GM10248 (cell line): ENCODE results near the gene IL16.
A peak's percentile ranks its signal among the peaks of the same experiment; 100 is the strongest.

Source experiments
- CTCF ChIA-PET: fragments of 300-600 bp; sonication (Branson Sonifier 250); formaldehyde crosslinking; extraction: SDS; loops from one replicate; lab custom pipeline; 2021; ENCODE audit warnings: antibody characterized with exemption; lab: Yijun Ruan, JAX
- POLR2A ChIA-PET: fragments of 350-650 bp; sonication (Branson Sonifier 250); formaldehyde crosslinking; extraction: SDS; loops from one replicate; lab custom pipeline; 2020; ENCODE audit warnings: antibody characterized with exemption; lab: Yijun Ruan, JAX
- DNase-seq: peaks from one replicate; pipeline ENCODE4 v3.0.0; 2012; ENCODE audit errors: extremely low spot score
- TF ChIP-seq, protein P1 (sequence below): IDR thresholded peaks from 2 replicates; pipeline ENCODE4 v1.5.1; 2012; ENCODE audit warnings: mild to moderate bottlenecking, low read depth; ENCODE audit errors: extremely low read depth, missing control alignments, control extremely low read depth

The IL16 gene

DNA sequence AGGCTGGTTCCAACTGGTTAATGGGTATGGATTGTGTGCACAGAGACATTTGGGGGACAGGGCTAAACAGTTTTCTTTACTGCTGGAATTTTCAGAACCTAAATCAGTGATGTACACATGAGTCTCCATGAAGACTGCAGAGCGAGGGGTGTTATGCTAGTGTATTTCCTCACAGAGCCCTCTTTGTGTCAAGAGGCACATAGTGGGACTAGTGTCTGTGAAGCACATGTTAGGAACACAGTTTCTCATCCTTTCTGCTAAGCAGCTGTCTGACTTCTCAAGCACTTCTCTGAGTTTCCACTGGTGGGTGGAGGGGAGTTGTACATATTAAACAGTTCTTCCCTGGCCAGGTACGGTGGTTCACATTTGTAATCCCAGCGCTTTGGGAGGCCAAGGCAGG lies 136.7 kb downstream of the IL16 start:
- TF ChIP-seq, protein P1, sequence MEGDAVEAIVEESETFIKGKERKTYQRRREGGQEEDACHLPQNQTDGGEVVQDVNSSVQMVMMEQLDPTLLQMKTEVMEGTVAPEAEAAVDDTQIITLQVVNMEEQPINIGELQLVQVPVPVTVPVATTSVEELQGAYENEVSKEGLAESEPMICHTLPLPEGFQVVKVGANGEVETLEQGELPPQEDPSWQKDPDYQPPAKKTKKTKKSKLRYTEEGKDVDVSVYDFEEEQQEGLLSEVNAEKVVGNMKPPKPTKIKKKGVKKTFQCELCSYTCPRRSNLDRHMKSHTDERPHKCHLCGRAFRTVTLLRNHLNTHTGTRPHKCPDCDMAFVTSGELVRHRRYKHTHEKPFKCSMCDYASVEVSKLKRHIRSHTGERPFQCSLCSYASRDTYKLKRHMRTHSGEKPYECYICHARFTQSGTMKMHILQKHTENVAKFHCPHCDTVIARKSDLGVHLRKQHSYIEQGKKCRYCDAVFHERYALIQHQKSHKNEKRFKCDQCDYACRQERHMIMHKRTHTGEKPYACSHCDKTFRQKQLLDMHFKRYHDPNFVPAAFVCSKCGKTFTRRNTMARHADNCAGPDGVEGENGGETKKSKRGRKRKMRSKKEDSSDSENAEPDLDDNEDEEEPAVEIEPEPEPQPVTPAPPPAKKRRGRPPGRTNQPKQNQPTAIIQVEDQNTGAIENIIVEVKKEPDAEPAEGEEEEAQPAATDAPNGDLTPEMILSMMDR, result no peak
- POLR2A ChIA-PET, result no interaction called here
- DNase-seq, result no peak
- CTCF ChIA-PET, result interaction anchor here (1.1 to 8.4 kb wide), 3 partner anchors 60 to 67 kb away, joined by 3 to 82 read pairs (median 7); no protein-coding TSS in a partner anchor

DNA sequence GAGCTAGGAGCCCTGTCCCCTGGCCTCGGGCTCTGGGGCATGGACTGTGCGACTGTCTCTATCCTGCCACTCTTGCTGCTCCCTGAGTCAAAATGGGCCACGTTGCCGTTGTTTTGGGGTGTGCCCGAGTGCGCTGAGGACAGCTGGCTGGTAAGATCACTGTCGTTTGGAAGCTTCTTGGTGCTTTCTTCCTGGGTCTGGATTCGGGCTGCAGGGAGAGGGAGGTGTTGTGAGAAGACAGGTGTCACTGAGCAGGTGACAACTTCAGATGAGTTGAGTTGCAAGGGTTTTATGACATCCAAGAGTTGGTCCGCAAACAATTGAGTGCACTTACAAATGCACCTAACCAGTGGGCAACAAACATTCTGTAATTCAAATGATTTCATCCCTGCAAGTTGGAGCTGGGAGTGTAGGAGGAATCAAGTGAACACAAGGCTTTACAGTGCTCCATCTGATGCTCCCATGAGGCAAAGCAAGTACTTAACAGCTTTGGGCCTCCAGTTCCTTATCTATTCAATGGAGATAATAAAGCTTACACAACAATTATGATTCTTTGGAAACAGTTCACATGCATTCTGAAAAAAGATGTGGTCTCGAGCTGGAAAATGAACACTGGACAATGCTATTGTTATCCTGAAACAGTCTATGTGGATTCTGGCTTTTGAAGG lies 138.2 kb downstream of the IL16 start:
- DNase-seq, result no peak
- POLR2A ChIA-PET, result no interaction called here
- TF ChIP-seq, protein P1, result no peak
- CTCF ChIA-PET, result interaction anchor here (0.7 to 8.4 kb wide), 13 partner anchors 9 to 226 kb away, joined by 3 to 82 read pairs (median 6); partner anchors contain the start of gene STARD5

DNA sequence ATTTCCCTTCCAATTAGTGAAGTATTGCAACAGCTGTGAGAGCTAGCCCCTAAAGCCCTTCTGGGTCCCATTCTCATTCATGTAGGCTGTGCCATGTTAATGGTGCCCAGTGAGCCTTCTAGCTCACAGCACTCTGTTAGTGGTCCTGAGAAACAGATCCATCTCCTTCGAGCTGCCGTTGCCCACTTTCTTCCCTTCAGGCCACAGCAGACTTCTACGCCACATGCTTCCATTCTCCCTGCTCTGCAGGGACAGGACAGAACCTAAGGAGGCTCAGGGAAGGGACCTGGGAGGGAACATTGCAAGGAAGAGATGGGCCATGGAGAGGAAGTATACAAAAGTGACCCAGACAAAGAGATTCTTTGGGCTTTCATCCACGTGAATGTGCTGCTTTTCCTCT lies 139.0 kb downstream of the IL16 start:
- ChIA-PET CTCF (interaction anchor here (0.7 to 8.4 kb wide), 10 partner anchors 10 to 227 kb away, joined by 3 to 82 read pairs (median 7); no protein-coding TSS in a partner anchor), POLR2A (no interaction called here)
- DNase-seq, result no peak
- TF ChIP-seq, protein P1, result no peak

DNA sequence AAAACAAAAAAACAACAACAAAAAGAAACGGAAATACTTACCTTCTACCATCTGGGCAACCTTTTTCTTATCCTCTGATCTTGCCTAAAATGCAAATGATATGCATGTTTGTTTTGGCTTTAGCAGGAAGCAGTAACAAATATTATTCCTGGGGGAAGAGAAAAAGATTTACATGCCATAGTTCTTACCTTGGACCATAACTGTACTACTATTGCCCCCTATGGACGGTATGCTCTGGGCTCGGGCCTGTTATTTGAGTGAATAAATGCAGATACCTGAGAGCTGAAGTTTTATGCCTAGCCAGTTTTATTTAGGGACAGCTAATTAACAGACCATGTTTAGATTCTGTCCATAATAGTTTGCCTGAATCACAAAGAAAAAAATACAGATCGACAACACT lies 139.9 kb downstream of the IL16 start:
- TF ChIP-seq, protein P1, result peak; percentile 45
- DNase-seq, result peak; percentile 47
- POLR2A ChIA-PET, result no interaction called here
- CTCF ChIA-PET, result interaction anchor here (0.7 to 8.4 kb wide), 11 partner anchors 9 to 231 kb away, joined by 3 to 82 read pairs (median 6); no protein-coding TSS in a partner anchor

DNA sequence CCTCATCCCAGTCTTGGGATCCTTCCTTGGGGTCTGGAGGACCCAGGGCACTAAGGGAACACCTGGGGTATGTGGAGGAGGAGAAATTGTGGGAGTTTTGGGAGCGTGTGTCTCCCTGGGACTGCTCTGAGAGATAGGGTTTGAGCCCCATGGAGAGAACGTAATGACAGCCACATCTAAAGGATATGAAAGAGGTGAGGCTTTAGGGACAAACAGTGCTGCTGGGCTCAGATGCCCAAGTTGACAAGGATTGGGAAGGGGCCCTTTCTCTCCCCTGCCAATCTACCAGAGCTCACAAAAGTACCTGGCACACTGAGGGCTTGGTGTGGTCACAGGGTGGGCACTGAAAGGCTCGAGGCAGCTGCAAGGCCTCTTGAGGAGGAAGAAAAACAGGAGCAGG lies 140.6 kb downstream of the IL16 start:
- POLR2A ChIA-PET, result no interaction called here
- CTCF ChIA-PET, result interaction anchor here (0.7 to 8.4 kb wide), 11 partner anchors 10 to 231 kb away, joined by 3 to 82 read pairs (median 6); no protein-coding TSS in a partner anchor
- TF ChIP-seq, protein P1, result no peak
- no peak for DNase-seq

DNA sequence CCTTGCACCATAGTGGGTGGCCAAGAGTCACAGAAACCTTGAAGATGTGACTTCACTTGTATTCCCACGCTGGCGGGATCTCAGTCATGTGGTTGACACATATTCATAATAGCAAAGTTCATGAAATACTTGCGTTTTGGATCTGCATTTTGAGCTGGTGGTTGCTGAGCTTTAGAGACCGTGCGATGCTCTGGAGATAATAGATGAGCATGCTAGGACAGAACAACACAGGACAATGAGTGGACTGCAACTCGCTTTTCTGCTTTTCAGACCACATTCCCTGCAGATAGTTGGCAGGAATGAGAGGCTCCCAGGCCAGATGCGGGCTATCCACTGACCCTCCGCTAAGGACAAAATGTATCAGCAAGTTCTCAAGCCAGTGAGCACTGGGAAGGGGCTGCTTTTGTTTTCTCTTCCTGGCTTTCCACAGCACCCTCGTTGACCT lies 141.1 kb downstream of the IL16 start:
- ChIA-PET CTCF (interaction anchor here (1.0 to 8.4 kb wide), 5 partner anchors 10 to 71 kb away, joined by 3 to 82 read pairs (median 10); no protein-coding TSS in a partner anchor), POLR2A (no interaction called here)
- no peak for DNase-seq
- TF ChIP-seq, protein P1, result no peak
